NCI-H146 (cell line): ENCODE results near the gene KLK3.

Experiments
- DNase-seq: peaks from one replicate; lab custom pipeline; 2025; lab: John Stamatoyannopoulos, UW

Gene KLK3

DNA sequence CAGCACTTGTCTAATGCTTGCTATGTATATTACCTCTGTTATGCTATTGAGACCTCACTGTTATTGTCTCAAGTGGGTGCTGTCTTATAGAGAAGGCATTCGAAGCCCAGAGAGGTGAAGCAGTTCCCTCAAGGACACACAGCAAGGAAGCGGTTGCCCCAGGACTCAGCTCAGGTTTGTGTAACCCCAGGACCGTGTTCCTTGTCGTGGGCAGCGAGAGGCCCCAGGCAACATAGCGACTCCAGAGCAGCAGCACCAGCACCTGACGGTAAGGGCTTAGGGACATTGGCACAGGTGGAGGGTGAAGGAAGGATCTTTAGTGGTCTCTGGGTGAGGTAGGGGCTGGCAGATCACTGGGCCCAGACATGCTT lies 23.7 kb upstream of the KLK3 start:
- DNase-seq = no peak

GRCh38 chr19:50832666-50833065 lies 22.0 kb upstream of the KLK3 start:
- DNase-seq = no peak

- no peak for DNase-seq
These were observed 21.5 kb upstream of the KLK3 start, which contains the start of gene KLK15 for GRCh38 chr19:50833117-50833801. Gene KLK15 (minus strand): TSS chr19:50833574. CDS start chr19:50831492, 2,082 bp downstream.

DNA sequence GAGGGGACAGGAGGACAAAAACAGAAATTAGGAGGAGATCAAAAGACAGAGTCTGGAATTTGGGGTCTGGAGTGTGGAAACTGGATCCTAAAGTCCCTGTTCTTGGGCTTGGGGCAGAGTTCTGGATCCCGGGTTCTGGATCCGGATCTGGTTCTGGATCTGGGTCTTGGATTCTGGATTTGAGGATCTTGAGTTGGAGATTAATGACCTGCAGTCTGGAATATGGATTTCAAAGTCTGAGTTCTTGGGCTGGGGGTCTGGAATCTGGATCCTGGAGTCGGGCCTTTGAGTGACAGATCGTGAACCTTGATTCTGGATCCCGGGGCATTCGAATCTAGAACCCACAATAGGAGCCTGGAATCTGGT lies 20.9 kb upstream of the KLK3 start:
- no peak for DNase-seq

DNA sequence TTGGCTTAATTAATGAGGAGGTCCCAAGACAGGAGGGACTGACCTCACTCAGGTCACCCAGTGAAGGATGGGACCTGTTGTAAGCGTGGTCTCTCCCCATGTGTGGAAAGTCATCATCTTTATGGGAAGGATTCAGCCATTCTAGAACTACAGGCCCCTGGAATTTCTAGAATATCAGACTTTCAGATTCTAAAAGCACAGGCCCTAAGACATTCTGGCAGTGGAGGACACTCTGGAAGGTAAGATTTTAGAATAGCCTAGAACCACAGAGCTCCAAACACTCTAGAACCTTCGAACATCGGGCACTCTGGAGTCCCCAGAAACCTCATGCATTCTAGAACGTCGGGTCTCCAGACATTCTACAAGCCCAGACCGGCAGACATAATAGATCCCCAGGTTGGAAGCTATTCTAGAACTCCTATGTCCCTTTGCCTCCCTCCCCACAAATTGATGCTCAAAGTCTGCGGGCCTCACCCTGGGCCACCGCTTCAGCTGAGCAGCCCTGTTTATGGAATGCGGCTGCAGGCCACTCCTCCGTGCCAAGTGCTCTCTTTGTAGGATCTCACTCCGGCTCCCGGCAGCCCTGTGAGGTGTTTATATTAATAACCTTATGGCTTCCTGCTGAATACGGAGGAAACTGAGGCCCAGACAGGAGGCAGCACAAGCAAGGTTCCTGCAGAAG lies 19.5 kb upstream of the KLK3 start:
- peak; percentile 65 for DNase-seq

GRCh38 chr19:50835785-50836542 lies 18.8 kb upstream of the KLK3 start:
- DNase-seq = peak; percentile 91

DNA sequence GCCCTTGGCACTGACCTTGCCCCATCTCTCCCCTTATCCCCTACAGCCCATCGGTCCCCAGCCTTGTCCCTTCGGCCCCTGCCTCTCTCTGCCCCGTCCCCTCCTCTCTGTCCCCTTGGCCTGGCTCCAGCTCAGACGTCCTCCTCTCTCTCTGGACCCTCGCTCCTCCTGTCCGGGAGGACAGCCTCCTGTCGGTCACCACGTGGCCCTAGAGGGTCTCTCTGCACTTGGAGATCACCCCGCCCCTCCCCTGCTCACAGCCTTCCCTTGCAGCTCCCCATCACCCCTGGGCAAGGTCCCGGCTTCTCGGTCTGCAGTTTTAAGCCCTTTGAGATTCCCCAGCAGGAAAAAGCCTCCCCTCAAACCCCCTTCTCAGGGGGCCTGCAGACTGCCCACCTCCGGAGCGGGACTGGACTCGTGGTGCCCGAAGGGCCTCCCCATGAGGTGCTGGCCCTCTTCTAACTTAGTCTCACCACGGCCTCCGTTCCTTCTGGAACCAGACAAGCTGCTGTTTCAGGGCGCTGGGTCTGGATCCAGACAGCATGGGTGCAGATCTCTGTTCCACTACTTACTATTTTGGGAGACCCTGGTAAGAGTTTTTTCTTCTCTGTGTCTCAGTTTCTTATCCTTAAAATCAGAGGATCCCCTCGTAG lies 18.0 kb upstream of the KLK3 start:
- DNase-seq = no peak

DNA sequence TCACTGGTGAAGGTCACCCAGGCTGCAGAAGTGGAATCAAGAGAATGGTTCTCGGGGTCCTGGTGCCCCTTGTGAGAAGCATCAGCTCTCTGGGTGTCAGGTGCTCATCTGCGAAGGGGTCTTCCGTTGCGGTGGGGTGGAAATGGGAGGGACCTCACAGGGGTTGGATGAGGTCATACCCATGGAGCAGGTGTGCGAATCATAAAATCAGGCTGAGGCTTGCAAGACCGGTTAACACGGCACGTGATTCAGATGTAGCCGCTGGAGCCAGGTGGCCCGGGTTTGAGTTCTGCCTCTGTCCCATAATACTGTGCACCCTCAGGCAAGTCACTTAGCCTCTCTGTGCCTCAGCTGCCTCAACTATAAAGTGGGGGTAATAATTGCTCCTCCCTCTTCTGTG lies 17.4 kb upstream of the KLK3 start:
- DNase-seq = no peak

- peak; percentile 28 for DNase-seq
These were observed 16.5 kb upstream of the KLK3 start for GRCh38 chr19:50838239-50838638.

DNA sequence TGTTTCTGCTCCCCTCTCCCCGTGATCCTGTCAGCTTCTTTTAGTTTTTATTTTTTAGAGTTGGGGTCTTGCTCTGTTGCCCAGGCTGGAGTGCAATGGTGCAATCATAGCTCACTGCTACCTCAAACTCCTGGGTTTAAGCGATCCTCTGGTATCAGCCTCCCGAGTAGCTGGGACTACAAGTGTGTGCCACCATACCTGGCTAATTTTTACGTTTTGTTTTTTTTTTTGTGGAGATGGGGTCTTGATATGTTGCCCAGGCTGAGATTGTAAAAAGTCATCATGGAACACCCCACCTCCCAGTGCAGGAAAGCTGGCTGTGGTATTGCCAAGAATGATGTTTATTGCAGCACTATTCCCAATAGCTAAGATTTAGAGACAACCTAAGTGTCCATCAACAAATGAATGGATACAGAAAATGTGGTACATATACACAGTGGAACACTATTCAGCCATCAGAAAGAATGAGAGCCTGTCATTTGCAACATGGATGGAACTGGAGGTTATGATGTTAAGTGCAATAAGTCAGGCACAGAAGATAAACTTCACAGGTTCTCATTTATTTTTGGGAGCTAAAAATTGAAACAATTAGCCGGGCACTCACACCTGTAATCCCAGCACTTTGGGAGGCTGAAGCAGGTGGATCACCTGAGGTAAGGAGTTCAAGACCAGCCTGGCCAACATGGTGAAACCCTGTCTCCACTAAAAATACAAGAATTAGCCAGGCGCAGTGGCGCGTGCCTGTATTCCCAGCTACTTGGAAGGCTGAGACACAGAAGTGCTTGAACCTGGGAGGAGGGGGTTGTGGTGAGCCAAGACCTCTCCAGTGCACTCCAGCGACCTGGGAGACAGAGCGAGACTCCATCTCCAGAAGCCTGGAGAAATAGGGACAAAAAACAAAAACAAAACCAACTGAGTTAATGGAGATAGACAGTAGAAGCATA lies 14.7 kb upstream of the KLK3 start:
- no peak for DNase-seq

DNA sequence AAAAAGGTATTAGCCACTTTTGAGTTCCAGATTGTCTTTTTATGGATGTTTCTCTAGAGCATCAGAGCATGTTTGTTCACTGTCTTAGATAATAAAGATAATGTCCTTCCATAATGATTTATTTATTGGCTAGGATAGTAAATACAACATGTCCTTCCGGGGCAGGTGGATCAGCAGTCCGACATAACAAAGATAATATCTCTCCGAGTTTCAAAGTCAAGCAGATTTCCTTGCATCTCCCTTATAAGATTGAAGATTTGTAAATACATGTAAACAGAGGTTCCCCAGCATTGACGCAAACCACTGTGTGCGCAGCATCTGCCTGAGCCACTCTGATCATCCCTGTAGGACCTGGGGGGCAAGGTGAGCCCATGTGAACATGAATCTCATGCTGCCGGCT lies 12.6 kb upstream of the KLK3 start:
- peak; percentile 44 for DNase-seq

GRCh38 chr19:50843205-50843604 lies 11.5 kb upstream of the KLK3 start:
- DNase-seq = no peak

- DNase-seq = peak; percentile 88
These were observed 11.0 kb upstream of the KLK3 start for GRCh38 chr19:50843701-50844221.

DNA sequence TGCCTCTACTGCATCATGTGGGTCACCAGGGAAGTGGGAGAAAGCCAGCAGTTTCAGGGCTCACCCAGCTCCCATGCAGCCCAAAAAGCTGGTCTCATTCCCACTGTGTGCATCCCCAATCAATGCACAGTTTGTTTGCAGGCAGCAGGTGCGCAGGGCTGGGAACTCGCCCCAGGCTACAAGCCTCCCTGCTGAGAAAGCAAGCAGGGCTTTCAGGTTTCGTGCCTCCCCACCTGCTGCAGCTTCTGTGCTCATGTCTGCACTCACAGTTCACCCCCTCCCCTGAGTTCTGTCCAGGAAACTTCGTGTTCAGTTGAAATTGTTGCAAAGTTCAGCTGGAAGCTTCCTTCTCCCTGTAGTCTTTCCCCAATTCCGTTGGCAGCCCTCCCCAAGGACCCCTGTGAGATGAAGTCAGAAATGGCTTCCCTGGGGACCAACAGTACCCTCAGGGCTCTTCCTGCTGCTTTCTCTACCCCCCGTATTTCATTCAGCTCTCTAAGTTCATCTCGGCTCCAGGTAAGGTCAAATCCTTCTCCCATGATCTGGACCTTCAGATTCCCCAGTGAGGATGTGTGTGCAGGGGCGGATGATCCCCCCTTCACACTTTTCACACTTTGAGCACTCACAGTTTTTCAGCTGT lies 10.3 kb upstream of the KLK3 start:
- DNase-seq = peak; percentile 98

- no peak for DNase-seq
These were observed 4.0 kb upstream of the KLK3 start for GRCh38 chr19:50850738-50851137.

- no peak for DNase-seq
These were observed 3.1 kb upstream of the KLK3 start for GRCh38 chr19:50851620-50852019.

- no peak for DNase-seq
These were observed 2.7 kb downstream of the KLK3 start for GRCh38 chr19:50857366-50857765.

DNA sequence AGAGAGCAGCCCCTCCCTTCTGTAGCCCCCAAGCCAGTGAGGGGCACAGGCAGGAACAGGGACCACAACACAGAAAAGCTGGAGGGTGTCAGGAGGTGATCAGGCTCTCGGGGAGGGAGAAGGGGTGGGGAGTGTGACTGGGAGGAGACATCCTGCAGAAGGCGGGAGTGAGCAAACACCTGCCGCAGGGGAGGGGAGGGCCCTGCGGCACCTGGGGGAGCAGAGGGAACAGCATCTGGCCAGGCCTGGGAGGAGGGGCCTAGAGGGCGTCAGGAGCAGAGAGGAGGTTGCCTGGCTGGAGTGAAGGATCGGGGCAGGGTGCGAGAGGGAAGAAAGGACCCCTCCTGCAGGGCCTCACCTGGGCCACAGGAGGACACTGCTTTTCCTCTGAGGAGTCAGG lies 4.2 kb downstream of the KLK3 start:
- peak; percentile 98 for DNase-seq

- no peak for DNase-seq
These were observed 5.1 kb downstream of the KLK3 start for GRCh38 chr19:50859849-50860248.

- no peak for DNase-seq
These were observed 6.3 kb downstream of the KLK3 start for GRCh38 chr19:50861010-50861409.
